Measurements from ENCODE around the gene FAM13C.
"Not testable (repeated sequence)": the region's sequence is repeated elsewhere in the genome, so short reads cannot be mapped to it uniquely, and the experiment has no call there.

FAM13C gene

DNA sequence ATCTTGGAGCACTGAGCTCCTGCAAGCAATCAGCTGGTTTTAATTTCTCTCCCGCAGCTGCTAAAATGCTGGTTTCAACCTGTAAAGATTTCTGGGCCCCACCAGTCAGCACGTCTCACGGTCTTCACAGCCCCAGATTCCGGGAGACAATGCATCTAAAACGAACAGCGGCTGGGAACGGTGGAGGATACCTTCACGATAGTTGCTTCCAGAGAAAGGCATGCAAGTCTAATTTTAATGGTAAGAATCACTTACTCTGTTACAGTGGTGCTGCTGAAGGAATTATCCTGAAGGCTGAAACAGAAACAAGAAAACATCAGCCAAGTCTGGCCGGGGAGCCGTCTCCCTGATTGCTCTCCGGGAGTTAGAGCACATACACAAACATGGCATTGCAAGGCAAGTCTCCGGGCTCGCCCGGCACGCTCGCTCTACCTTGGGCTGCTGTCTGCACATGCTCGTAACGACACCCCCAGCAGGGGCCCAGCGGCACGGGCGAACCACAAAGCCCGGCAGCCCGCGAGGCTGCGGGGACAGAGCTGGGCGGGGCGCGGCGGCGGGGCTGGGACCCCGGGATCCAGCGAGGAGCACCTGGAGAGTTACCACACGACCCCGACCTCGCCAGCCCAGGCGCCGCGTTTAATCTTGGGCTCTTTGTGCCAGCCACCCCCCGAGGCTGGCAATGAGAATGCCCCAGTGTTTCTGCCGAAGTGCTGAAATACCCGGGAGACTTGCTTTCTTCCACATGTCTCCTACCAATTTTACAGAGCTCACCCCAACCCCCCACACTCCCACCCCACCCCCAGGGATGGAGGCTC, at the start of gene FAM13C:
Gene FAM13C, minus strand, starts transcription at position 406 of the 815 bp plus-strand sequence. Its CDS starts 89 bp downstream, at position 317.
- DNase-seq, result peak; percentile 47

DNA sequence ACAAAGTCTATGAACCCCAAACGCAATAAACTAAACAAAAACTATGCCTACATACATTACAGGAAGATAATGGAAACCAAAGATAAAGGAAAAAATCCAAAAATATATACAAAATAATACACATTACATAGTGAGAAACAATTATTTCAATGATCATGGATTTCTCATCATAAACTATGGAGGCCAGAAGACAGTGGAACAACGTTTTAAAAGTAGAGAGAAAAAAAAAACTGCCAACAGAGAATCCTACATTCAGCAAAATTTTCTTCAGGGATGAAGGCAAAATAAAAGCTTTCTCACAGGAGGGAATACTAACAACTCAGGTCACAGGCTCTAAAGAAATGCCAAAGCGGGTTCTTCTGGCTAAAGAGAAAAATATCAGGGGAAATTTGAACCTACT, 42.9 kb upstream of the FAM13C start:
- no peak for DNase-seq

- DNase-seq, result no peak
These were observed 37.9 kb upstream of the FAM13C start for GRCh38 chr10:59400214-59400613.

GRCh38 chr10:59399329-59399728, 37.0 kb upstream of the FAM13C start:
- not testable (repeated sequence) for DNase-seq

- DNase-seq, result no peak
These were observed 35.6 kb upstream of the FAM13C start for GRCh38 chr10:59397961-59398360.

DNA sequence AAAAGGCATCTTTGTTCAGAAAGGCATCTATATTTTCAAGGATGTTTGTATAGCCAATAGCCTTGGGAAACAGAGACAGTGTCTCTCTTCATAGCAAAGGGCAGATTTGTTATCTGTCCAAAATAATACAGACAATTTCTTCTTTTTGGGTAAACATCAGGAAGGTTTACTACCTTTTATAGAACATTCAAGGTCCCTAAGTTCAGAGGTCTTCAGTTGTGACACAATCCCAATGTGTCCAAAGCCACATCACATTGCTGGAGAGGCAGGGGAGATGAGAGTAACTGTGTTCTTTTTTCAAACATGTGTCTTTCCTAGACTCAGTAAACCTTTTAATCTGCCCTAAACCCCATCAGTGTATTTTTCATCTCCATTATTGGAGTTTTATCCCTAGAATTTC, 33.6 kb upstream of the FAM13C start:
- DNase-seq, result no peak

- no peak for DNase-seq
These were observed 31.0 kb upstream of the FAM13C start for GRCh38 chr10:59393349-59393748.

- no peak for DNase-seq
These were observed 28.7 kb upstream of the FAM13C start for GRCh38 chr10:59391060-59391459.

DNA sequence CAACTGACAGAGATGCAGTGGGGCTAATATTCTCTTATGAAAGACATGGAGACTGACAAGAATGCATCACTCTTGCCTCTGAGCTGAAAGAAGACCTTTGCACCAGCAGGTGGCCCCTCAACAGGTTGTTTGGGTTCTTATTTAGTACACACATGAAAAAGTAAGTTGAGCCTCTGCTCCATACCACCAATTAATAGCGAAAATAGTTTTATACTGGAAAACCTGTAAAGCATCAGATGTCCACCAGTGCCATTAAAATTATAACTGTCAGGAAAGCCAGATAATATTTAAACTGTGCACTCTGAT, 26.3 kb upstream of the FAM13C start:
- no peak for DNase-seq

GRCh38 chr10:59387951-59388670, 25.8 kb upstream of the FAM13C start:
- DNase-seq, result no peak

- no peak for DNase-seq
These were observed 22.4 kb upstream of the FAM13C start for GRCh38 chr10:59384761-59385160.

GRCh38 chr10:59383908-59384307, 21.6 kb upstream of the FAM13C start:
- DNase-seq, result no peak

DNA sequence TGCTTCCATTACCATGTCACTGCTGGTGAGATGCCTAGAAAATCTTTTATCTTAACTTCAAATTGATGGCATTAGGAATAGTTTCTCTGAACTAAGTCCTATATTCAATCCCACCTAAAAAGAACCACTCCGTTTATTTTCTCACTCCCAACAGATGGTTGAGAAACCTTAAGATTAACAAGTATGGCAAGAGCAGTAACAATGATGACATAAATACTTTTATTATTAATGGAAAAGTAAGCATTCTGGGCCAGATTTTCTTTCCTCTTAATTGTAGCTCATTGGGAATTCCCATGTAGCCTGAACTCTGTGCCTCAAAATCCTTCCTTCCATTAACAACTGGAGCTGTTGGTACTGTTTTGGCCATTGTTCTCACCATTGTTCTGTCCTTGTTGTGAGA, 21.1 kb upstream of the FAM13C start:
- DNase-seq, result no peak

DNA sequence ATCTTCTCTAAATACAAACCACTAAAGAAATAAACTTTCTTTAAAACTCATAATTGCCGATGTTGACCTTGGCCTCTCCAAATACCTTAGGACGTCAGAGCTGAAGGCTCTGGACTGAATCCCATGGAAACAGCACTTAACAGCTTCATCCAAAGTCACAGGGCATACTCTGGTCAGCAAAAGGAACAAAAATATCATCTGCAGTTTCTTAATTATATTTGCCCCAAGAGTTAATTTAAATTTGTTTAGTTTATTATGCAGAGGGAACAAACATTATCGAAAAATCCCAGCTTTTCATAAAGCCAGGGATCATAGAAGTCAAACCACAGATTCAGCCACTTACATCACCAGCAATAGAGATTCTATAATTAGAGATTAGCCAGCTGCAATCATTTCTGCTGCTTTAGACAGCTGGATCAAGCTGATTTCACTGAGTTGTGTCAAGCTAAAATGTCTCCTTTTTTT, 20.5 kb upstream of the FAM13C start:
- no peak for DNase-seq

DNA sequence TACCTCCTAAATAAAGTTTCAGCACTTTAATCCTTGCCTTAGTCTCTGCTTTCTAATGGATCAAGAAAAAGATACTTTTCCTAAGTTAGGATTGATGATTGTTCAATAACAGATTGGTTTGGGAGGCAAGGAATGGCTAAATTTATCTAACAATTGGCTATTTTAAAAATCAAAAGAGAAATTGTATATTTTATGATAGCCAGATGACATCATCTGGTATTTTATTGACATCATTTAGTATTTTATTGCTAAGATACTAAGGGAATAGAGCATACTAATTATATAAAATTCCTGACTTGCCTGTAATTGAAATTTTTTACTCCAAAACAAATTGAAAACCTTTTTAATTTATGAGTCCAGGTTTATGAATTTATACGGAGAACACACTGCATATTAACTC, 19.3 kb upstream of the FAM13C start:
- no peak for DNase-seq

GRCh38 chr10:59376846-59377245, 14.5 kb upstream of the FAM13C start:
- no peak for DNase-seq

DNA sequence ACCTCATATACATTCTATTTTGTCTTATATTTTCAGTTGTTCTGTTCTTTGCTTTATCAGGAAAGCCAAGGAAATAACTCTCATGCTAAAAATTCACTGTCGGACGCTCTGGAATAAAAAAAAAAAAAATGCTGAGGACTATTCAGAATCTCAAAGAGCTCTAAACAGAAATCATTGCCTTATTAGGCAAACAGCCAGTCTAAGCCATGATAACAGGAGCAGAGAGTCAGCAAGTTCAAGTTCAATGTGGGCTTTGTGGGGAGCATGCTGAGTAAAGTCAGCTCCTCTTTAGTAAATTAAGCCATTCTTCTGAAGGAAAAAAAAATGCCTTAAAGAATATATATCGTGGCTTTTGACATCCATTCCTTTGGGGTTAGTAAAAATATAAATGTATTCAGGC, 13.6 kb upstream of the FAM13C start:
- no peak for DNase-seq

GRCh38 chr10:59374916-59375315, 12.6 kb upstream of the FAM13C start:
- DNase-seq, result peak; percentile 59

DNA sequence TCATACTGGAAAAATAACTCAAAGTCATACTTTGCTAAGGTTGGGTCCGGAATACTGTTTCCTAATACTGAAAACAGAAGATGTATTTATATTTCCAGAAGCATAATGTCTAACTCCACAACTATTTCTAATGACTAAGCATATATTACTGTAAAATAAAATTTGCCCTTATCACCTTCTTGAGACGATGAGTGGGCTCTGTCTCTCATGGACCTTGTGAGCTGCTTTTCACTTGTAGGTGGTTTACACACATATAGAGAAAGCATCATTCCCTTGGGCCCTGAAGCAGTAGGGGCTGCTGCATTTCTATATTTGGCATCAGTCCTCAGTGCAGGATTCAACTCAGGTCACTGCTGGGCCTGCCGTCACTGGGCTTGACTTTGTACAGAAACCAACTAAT, 10.7 kb upstream of the FAM13C start:
- no peak for DNase-seq

DNA sequence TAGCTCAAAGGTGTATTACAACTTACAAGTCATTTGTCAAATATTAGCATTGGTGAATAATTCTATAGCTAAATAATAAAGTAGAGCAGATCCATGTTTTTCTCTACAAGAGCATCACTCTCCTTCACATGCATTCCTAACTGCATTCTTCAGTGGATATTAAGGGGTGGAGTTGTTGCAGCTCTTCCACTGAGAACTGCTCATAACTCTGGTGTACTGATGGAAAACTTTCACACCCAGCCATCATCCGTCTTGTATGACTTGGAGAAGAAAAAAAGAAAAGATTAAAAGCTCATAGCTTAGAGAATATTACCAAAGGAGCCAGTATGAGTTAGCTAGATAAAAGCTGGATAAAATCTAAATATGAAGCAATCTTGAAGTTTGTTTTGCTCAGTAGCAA, 10.2 kb upstream of the FAM13C start:
- no peak for DNase-seq

GRCh38 chr10:59366290-59366689, 3.9 kb upstream of the FAM13C start:
- no peak for DNase-seq

GRCh38 chr10:59363446-59363958, 1.2 kb upstream of the FAM13C start:
- DNase-seq, result no peak

GRCh38 chr10:59362959-59363381, 621 bp upstream of the FAM13C start:
- DNase-seq, result no peak

- no peak for DNase-seq
These were observed 646 bp downstream of the FAM13C start for GRCh38 chr10:59361663-59362143.
